NCI-H1436 treated with DMSO at 0.1 percent for 48 hours (cell line): ENCODE results near the gene GNAS.
"Not testable (repeated sequence)": the region's sequence is repeated elsewhere in the genome, so short reads cannot be mapped to it uniquely, and the experiment has no call there.

Source experiments
- DNase-seq: peaks from one replicate; lab custom pipeline; 2025; lab: John Stamatoyannopoulos, UW

Gene GNAS

GRCh38 chr20:58852543-58853271 is at the start of gene GNAS:
GNAS (plus strand) TSS chr20:58852716.
- DNase-seq = no peak

GRCh38 chr20:58803533-58803932 is 49.0 kb upstream of the GNAS start:
- DNase-seq = no peak

GRCh38 chr20:58807801-58808200 is 44.7 kb upstream of the GNAS start:
- no peak for DNase-seq

GRCh38 chr20:58808271-58809046 is 44.1 kb upstream of the GNAS start:
- DNase-seq = no peak

- no peak for DNase-seq
Measured at GRCh38 chr20:58810116-58810878, 42.2 kb upstream of the GNAS start.

- no peak for DNase-seq
Measured at GRCh38 chr20:58810879-58811250, 41.7 kb upstream of the GNAS start.

- DNase-seq = no peak
Measured at GRCh38 chr20:58811334-58811733, 41.2 kb upstream of the GNAS start.

- DNase-seq = no peak
Measured at GRCh38 chr20:58813369-58813768, 39.1 kb upstream of the GNAS start.

- no peak for DNase-seq
Measured at GRCh38 chr20:58815448-58815847, 37.1 kb upstream of the GNAS start.

- no peak for DNase-seq
Measured at GRCh38 chr20:58816051-58816450, 36.5 kb upstream of the GNAS start.

GRCh38 chr20:58816957-58817651 is 35.4 kb upstream of the GNAS start:
- no peak for DNase-seq

GRCh38 chr20:58817748-58818147 is 34.8 kb upstream of the GNAS start:
- DNase-seq = no peak

GRCh38 chr20:58818586-58819285 is 33.8 kb upstream of the GNAS start:
- DNase-seq = no peak

- no peak for DNase-seq
Measured at GRCh38 chr20:58819921-58820320, 32.6 kb upstream of the GNAS start.

GRCh38 chr20:58820515-58820914 is 32.0 kb upstream of the GNAS start:
- not testable (repeated sequence) for DNase-seq

GRCh38 chr20:58822149-58822548 is 30.4 kb upstream of the GNAS start:
- DNase-seq = no peak

GRCh38 chr20:58822748-58823730 is 29.5 kb upstream of the GNAS start:
- DNase-seq = no peak

- DNase-seq = no peak
Measured at GRCh38 chr20:58824843-58825242, 27.7 kb upstream of the GNAS start.

GRCh38 chr20:58825450-58825849 is 27.1 kb upstream of the GNAS start:
- no peak for DNase-seq

- DNase-seq = no peak
Measured at GRCh38 chr20:58826271-58826670, 26.2 kb upstream of the GNAS start.
